SU-DHL-6 (cell line): ENCODE data around the gene USP6NL.

Experiments used
- H2AFZ ChIP-seq: fragments of 200-600 bp; sonication (generic); 2 replicates; pipeline ENCODE4 v1.6.1; 2014; ENCODE audit warnings: low read depth, mild to moderate bottlenecking, moderate library complexity, mixed read lengths, antibody characterized with exemption, low read length; ENCODE audit not compliant: severe bottlenecking
- H3F3A ChIP-seq: fragments of 200-600 bp; shearing (Covaris generic); 2 replicates; pipeline ENCODE4 v1.6.0; 2016; ENCODE audit warnings: antibody characterized with exemption, mild to moderate bottlenecking; ENCODE audit not compliant: insufficient read depth
- H3K27ac ChIP-seq: fragments of 200-600 bp; sonication (generic); 2 replicates; pipeline ENCODE4 v1.5.1; 2016; ENCODE audit warnings: low read depth, mild to moderate bottlenecking, low read length, moderate library complexity, mixed read lengths
- H3K27me3 ChIP-seq: fragments of 200-600 bp; sonication (generic), shearing (Covaris generic); 2 replicates; pipeline ENCODE4 v1.6.0; 2014; ENCODE audit warnings: mild to moderate bottlenecking, low read length
- H3K36me3 ChIP-seq: fragments of 200-600 bp; sonication (generic); 2 replicates; pipeline ENCODE4 v1.6.1; 2014; ENCODE audit warnings: mild to moderate bottlenecking, low read length, mixed read lengths
- H3K4me2 ChIP-seq: fragments of 300-600, 200-600 bp; shearing (Covaris generic), sonication (generic); 2 replicates; pipeline ENCODE4 v1.6.0; 2014; ENCODE audit warnings: low read length, low read depth, mild to moderate bottlenecking; ENCODE audit not compliant: poor library complexity, severe bottlenecking
- H3K4me3 ChIP-seq: fragments of 200-600 bp; sonication (generic); 2 replicates; pipeline ENCODE4 v1.5.1; 2014; ENCODE audit warnings: antibody characterized with exemption, low read length, mild to moderate bottlenecking, mixed read lengths; ENCODE audit not compliant: insufficient read depth, poor library complexity, severe bottlenecking
- H3K79me2 ChIP-seq: fragments of 200-600 bp; sonication (generic); 2 replicates; pipeline ENCODE4 v1.6.1; 2014; ENCODE audit warnings: mild to moderate bottlenecking, low read length, moderate library complexity; ENCODE audit not compliant: insufficient read depth
- H3K9ac ChIP-seq: fragments of 200-600 bp; sonication (generic); 2 replicates; pipeline ENCODE4 v1.7.0; 2014; ENCODE audit warnings: mild to moderate bottlenecking, low read length
- H3K9me2 ChIP-seq: fragments of 200-600 bp; sonication (generic); replicated peaks from 2 replicates; pipeline ENCODE4 v1.6.1; 2014; ENCODE audit warnings: low read length; ENCODE audit not compliant: insufficient read depth
- H3K9me3 ChIP-seq: fragments of 200-600 bp; sonication (generic); 2 replicates; pipeline ENCODE4 v1.6.1; 2014; ENCODE audit warnings: low read length, mixed read lengths; ENCODE audit not compliant: insufficient read depth
- H4K20me1 ChIP-seq: fragments of 200-600 bp; sonication (generic); 2 replicates; pipeline ENCODE4 v1.6.1; 2014; ENCODE audit warnings: low read depth, mild to moderate bottlenecking, antibody characterized with exemption, low read length, moderate library complexity, mixed read lengths
- EZH2phosphoT487 ChIP-seq: fragments of 200-600 bp; sonication (generic), shearing (Covaris generic); conservative IDR thresholded peaks from 2 replicates; pipeline ENCODE4 v1.6.1; 2018; ENCODE audit warnings: mild to moderate bottlenecking, antibody characterized with exemption, low read length, moderate library complexity, mixed read lengths
- TF ChIP-seq, protein P1 (sequence below): fragments of 200-600 bp; sonication (generic); IDR thresholded peaks from one replicate; pipeline ENCODE4 v1.5.1; 2017; ENCODE audit warnings: antibody characterized with exemption, mild to moderate bottlenecking, low read length, moderate library complexity; ENCODE audit not compliant: insufficient read depth, poor library complexity, severe bottlenecking

USP6NL gene

DNA sequence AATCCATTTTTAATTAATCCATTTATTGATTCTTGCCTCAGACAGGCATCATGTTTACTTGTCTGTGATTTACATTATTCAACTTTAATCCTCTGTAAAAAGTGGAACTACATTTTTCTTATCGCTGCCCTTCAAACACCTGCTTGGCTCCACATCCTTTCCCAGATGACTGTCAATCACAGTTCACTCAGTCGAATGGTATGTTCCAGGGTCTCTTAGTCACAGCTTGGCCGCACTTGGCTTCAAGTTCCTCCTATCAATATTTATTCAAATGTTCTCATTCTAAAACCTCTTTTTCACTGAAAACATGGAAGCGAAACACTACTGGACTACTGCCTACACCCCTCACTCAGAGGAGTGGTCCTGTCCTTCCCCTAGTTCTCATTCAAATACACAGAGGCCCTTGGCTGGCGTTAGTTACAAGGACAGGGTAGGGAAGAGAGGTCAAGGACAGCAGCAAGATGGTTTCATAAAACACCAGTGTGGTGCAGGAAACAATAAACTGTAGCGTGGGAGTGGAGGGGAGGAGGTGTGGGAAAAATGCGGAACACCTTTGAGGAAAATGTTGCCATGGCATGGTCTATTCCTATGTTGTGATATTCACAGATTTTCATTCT is 143.2 kb downstream of the USP6NL start:
- no peak for TF ChIP-seq EZH2phosphoT487
- TF ChIP-seq, protein P1, sequence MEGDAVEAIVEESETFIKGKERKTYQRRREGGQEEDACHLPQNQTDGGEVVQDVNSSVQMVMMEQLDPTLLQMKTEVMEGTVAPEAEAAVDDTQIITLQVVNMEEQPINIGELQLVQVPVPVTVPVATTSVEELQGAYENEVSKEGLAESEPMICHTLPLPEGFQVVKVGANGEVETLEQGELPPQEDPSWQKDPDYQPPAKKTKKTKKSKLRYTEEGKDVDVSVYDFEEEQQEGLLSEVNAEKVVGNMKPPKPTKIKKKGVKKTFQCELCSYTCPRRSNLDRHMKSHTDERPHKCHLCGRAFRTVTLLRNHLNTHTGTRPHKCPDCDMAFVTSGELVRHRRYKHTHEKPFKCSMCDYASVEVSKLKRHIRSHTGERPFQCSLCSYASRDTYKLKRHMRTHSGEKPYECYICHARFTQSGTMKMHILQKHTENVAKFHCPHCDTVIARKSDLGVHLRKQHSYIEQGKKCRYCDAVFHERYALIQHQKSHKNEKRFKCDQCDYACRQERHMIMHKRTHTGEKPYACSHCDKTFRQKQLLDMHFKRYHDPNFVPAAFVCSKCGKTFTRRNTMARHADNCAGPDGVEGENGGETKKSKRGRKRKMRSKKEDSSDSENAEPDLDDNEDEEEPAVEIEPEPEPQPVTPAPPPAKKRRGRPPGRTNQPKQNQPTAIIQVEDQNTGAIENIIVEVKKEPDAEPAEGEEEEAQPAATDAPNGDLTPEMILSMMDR = no peak
- Histone ChIP-seq H3K27me3 (no peaks in the 10 kb centered on the region), H3K79me2 (peaks cover 11% of the 10 kb centered on the region), H4K20me1 (peaks cover 9% of the 10 kb centered on the region; the same call in 1 of the 2 replicates), H3F3A (peaks cover 8% of the 10 kb centered on the region), H3K4me3 (no peak overlapping the region), H3K27ac (no peak overlapping the region), H3K9me3 (no peaks in the 10 kb centered on the region), H2AFZ (no peak overlapping the region), H3K9me2 (no peaks in the 10 kb centered on the region), H3K36me3 (peaks cover 35% of the 10 kb centered on the region), H3K4me2 (no peak overlapping the region), H3K9ac (no peak overlapping the region)

DNA sequence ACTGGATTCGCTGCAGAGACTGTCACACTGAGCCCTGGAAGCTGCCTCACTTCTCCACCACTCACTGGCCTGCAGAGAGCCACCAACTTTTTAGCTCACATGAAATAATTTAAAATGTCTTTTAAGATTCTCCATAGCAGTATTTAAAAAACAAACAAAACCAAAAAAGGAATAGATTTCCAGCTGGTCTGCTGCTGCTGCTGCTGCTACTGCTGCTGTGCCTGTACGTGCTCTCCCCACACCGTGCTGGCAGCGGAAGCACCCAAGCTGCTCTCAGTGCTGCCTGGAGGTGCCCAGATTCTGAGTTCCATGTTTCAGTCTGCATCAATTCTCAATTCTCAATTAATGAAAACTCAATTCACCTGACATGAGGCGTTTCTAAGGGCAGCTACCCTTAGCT is 146.0 kb downstream of the USP6NL start:
- Histone ChIP-seq H2AFZ (no peak overlapping the region), H3K79me2 (peaks cover 2% of the 10 kb centered on the region), H3K9ac (no peak overlapping the region), H3K27me3 (no peaks in the 10 kb centered on the region), H3K27ac (no peak overlapping the region), H3K36me3 (peaks cover 43% of the 10 kb centered on the region), H3F3A (no peaks in the 10 kb centered on the region), H3K9me3 (no peaks in the 10 kb centered on the region), H4K20me1 (peaks cover 9% of the 10 kb centered on the region; the same call in 1 of the 2 replicates), H3K4me2 (no peak overlapping the region), H3K9me2 (no peaks in the 10 kb centered on the region), H3K4me3 (no peak overlapping the region)
- TF ChIP-seq EZH2phosphoT487 = no peak
- TF ChIP-seq, protein P1 = no peak

DNA sequence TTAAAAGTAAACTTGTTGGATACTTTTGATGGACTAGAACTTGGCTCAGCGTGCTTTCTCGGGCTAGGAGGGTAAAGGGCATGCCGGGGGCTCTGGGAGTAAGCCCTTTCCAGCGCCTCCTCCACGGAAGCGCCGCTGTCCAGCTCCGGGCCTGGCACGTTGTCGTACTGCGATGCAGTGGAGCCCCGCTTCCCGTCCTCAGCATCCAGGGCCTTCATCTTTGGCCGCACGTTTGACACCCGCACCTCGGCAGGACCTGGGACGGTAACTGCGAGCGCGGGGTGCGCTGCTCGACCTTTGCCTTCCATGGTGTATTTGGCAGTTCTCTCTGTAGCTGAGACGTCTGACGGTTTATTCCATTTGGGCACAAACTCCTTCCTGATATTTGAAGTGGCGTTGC is 148.3 kb downstream of the USP6NL start:
- no peak overlapping the region for H3K27ac ChIP-seq
- H3K4me2 ChIP-seq = no peak overlapping the region
- no peak overlapping the region for H3K4me3 ChIP-seq
- no peaks in the 10 kb centered on the region for H3K9me2 ChIP-seq
- H3K36me3 ChIP-seq = peaks cover 39% of the 10 kb centered on the region
- H3K79me2 ChIP-seq = no peaks in the 10 kb centered on the region; the same call in 1 of the 2 replicates
- TF ChIP-seq, protein P1 = no peak
- no peak for TF ChIP-seq EZH2phosphoT487
- H2AFZ ChIP-seq = no peak overlapping the region
- peaks cover 4% of the 10 kb centered on the region; the same call in 1 of the 2 replicates for H4K20me1 ChIP-seq
- no peak overlapping the region for H3K9ac ChIP-seq
- H3K27me3 ChIP-seq = no peaks in the 10 kb centered on the region
- H3K9me3 ChIP-seq = no peaks in the 10 kb centered on the region
- H3F3A ChIP-seq = no peaks in the 10 kb centered on the region
